Thoracic aorta (tissue), 2 donors: ENCODE data around the gene NR4A3. TPM values are rescaled to one million over a fixed set of nuclear protein-coding genes. Genes with fewer than 3 reads are reported as not detected.

Source experiments
- ATAC-seq: fragments of 150-250 bp; one replicate; pipeline ENCODE4 v1.8.0; 2017; ENCODE audit warnings: low read depth; ENCODE audit not compliant: insufficient number of reproducible peaks, low FRiP score
- DNase-seq: peaks from one replicate; pipeline ENCODE4 v3.0.0-alpha.2; 2020; ENCODE audit warnings: low spot score
- H3K27ac ChIP-seq, 2 donors: fragments of 200-600 bp; sonication (generic); 1 replicate in 1 of 2; 2 replicates in 1 of 2; pipeline ENCODE4 v1.5.1; 2016; ENCODE audit warnings: mild to moderate bottlenecking in 2 of 2, moderate library complexity in 2 of 2
- H3K27me3 ChIP-seq: fragments of 200-600 bp; sonication (generic); replicated peaks from 2 replicates; pipeline ENCODE4 v1.6.0; 2016; ENCODE audit warnings: mild to moderate bottlenecking; ENCODE audit not compliant: insufficient read depth
- H3K36me3 ChIP-seq: fragments of 200-600 bp; sonication (generic); one replicate; pipeline ENCODE4 v1.5.1; 2016
- H3K4me1 ChIP-seq, 2 donors: fragments of 200-600 bp; sonication (generic); 1 replicate in 1 of 2; 2 replicates in 1 of 2; pipeline versions ENCODE4 v1.5.1 to v1.6.0; 2016; ENCODE audit warnings: low read depth in 2 of 2, mild to moderate bottlenecking in 1 of 2; ENCODE audit not compliant: control insufficient read depth in 1 of 2
- H3K4me3 ChIP-seq: fragments of 200-600 bp; sonication (generic); 2 replicates; pipeline ENCODE4 v1.5.1; 2016; ENCODE audit warnings: mild to moderate bottlenecking
- H3K9me3 ChIP-seq: fragments of 200-600 bp; sonication (generic); 2 replicates; pipeline ENCODE4 v1.5.1; 2016
- CTCF ChIP-seq: fragments of 200-600 bp; sonication (generic); IDR thresholded peaks from one replicate; pipeline ENCODE4 v1.5.1; 2019; ENCODE audit warnings: antibody characterized with exemption
- total RNA-seq, 2 donors: library from RNA; depleted of rRNA; stranded (reverse); fragments of >200 nt; gene quantifications; one replicate each; pipeline versions ENCODE4 v1.1.0 to v1.2.3, GENCODE V29; 2016

NR4A3 gene
- total RNA-seq, 2 donors from 2014 or later: 9.7 to 36.9 TPM

- H3K4me1 ChIP-seq: no peaks in the 10 kb centered on the region
- H3K27me3 ChIP-seq: no peaks in the 10 kb centered on the region
- H3K9me3 ChIP-seq: no peaks in the 10 kb centered on the region
- H3K27ac ChIP-seq: no peak overlapping the region
- TF ChIP-seq CTCF: no peak
- no peak for DNase-seq
- ATAC-seq: no peak
- H3K4me3 ChIP-seq: no peak overlapping the region
- H3K36me3 ChIP-seq: no peaks in the 10 kb centered on the region
These were observed 34.1 kb upstream of the NR4A3 start for GRCh38 chr9:99787556-99787955.

GRCh38 chr9:99793528-99793927 is 28.2 kb upstream of the NR4A3 start:
- Histone ChIP-seq H3K36me3 (no peaks in the 10 kb centered on the region), H3K4me3 (no peak overlapping the region), H3K27me3 (no peaks in the 10 kb centered on the region), H3K4me1 (no peaks in the 10 kb centered on the region), H3K9me3 (no peaks in the 10 kb centered on the region), H3K27ac (no peak overlapping the region)
- no peak for DNase-seq
- no peak for TF ChIP-seq CTCF
- ATAC-seq: no peak

GRCh38 chr9:99796231-99796630 is 25.5 kb upstream of the NR4A3 start:
- no peak for ATAC-seq
- TF ChIP-seq CTCF: no peak
- H3K27ac ChIP-seq: no peak overlapping the region
- no peaks in the 10 kb centered on the region for H3K36me3 ChIP-seq
- no peak overlapping the region for H3K4me3 ChIP-seq
- H3K4me1 ChIP-seq: no peaks in the 10 kb centered on the region
- no peaks in the 10 kb centered on the region for H3K9me3 ChIP-seq
- DNase-seq: no peak
- no peaks in the 10 kb centered on the region for H3K27me3 ChIP-seq

- H3K9me3 ChIP-seq: no peaks in the 10 kb centered on the region
- H3K27me3 ChIP-seq: no peaks in the 10 kb centered on the region
- TF ChIP-seq CTCF: no peak
- no peak overlapping the region for H3K27ac ChIP-seq
- no peak for ATAC-seq
- no peak overlapping the region for H3K4me3 ChIP-seq
- no peak for DNase-seq
- no peaks in the 10 kb centered on the region for H3K36me3 ChIP-seq
- H3K4me1 ChIP-seq: no peaks in the 10 kb centered on the region
These were observed 19.9 kb upstream of the NR4A3 start for GRCh38 chr9:99801775-99802174.

GRCh38 chr9:99803694-99804093 is 18.0 kb upstream of the NR4A3 start:
- no peaks in the 10 kb centered on the region for H3K9me3 ChIP-seq
- H3K27ac ChIP-seq: no peak overlapping the region
- no peak for TF ChIP-seq CTCF
- H3K4me1 ChIP-seq: peaks cover 0 to 6% of the 10 kb centered on the region in 2 donors
- DNase-seq (no peak), ATAC-seq (no peak)
- no peaks in the 10 kb centered on the region for H3K27me3 ChIP-seq
- H3K4me3 ChIP-seq: no peak overlapping the region
- H3K36me3 ChIP-seq: no peaks in the 10 kb centered on the region
